ENCODE measurements around the gene STK36. TPM values are rescaled to one million over a fixed set of nuclear protein-coding genes. Genes with fewer than 3 reads are reported as not detected.

The STK36 gene
- total RNA-seq, 3 donors from 2014 or later = 24.6 to 48.5 (median 35.1) TPM

- Histone ChIP-seq H3K9me3 (peaks cover under 1% of the 10 kb centered on the region), H3K4me3 (no peak overlapping the region), H3K36me3 (ENCODE audit: low read depth) (no peaks in the 10 kb centered on the region), H3K4me1 (ENCODE audit: low read depth) (no peaks in the 10 kb centered on the region)
- no peak for TF ChIP-seq CTCF (IDR thresholded peaks at IDR 0.05)
- ATAC-seq (no peak), DNase-seq (no peak)
- intact Hi-C loops (cut with DNase I, micrococcal nuclease) = no loop called here
These were observed 48.5 kb downstream of the STK36 start for GRCh38 chr2:218720048-218721041.

- intact Hi-C loops (cut with DNase I, micrococcal nuclease) = no loop called here
These were observed 49.6 kb downstream of the STK36 start for GRCh38 chr2:218721488-218721887.

GRCh38 chr2:218721934-218722333 lies 50.0 kb downstream of the STK36 start:
- H3K9me3 ChIP-seq = peaks cover 16% of the 10 kb centered on the region
- no peaks in the 10 kb centered on the region for H3K4me1 ChIP-seq (ENCODE audit: low read depth)
- intact Hi-C loops (cut with DNase I, micrococcal nuclease) = no loop called here
- no peak overlapping the region for H3K4me3 ChIP-seq
- no peaks in the 10 kb centered on the region for H3K36me3 ChIP-seq (ENCODE audit: low read depth)
- no peak for DNase-seq
- TF ChIP-seq CTCF (IDR thresholded peaks at IDR 0.05) = no peak
- ATAC-seq = no peak

More at GRCh38 chr2:218721488-218721887, 49.6 kb downstream of the STK36 start:
- Histone ChIP-seq H3K4me1 (ENCODE audit: low read depth) (no peaks in the 10 kb centered on the region), H3K36me3 (ENCODE audit: low read depth) (no peaks in the 10 kb centered on the region), H3K4me3 (no peak overlapping the region), H3K9me3 (peaks cover 12% of the 10 kb centered on the region)
- ATAC-seq (no peak), DNase-seq (no peak)
- TF ChIP-seq CTCF (IDR thresholded peaks at IDR 0.05) = no peak

- no peaks in the 10 kb centered on the region for H3K36me3 ChIP-seq (ENCODE audit: low read depth)
- no peak for TF ChIP-seq CTCF (IDR thresholded peaks at IDR 0.05)
- intact Hi-C loops (cut with DNase I, micrococcal nuclease) = no loop called here
- no peak overlapping the region for H3K4me3 ChIP-seq
- peaks cover 20% of the 10 kb centered on the region for H3K9me3 ChIP-seq
- H3K4me1 ChIP-seq (ENCODE audit: low read depth) = no peaks in the 10 kb centered on the region
- no peak for DNase-seq
- no peak for ATAC-seq
These were observed 50.5 kb downstream of the STK36 start for GRCh38 chr2:218722419-218722818.

- no peak overlapping the region for H3K4me3 ChIP-seq
- no peaks in the 10 kb centered on the region for H3K36me3 ChIP-seq (ENCODE audit: low read depth)
- DNase-seq = no peak
- ATAC-seq = no peak
- no peaks in the 10 kb centered on the region for H3K4me1 ChIP-seq (ENCODE audit: low read depth)
- H3K9me3 ChIP-seq = peaks cover 24% of the 10 kb centered on the region
- TF ChIP-seq CTCF (IDR thresholded peaks at IDR 0.05) = no peak
- intact Hi-C loops (cut with DNase I, micrococcal nuclease) = no loop called here
These were observed 51.2 kb downstream of the STK36 start for GRCh38 chr2:218722876-218723785.

All from mucosa of descending colon (tissue), 3 donors.